IPS DF 6.9 (cell line): ENCODE results near the gene FAF1.

ENCODE experiments used
- DNase-seq: peaks from one replicate; pipeline ENCODE4 v3.0.0-alpha.2; 2013; ENCODE audit warnings: low read depth, low spot score
- H3K27ac ChIP-seq: one replicate; pipeline ENCODE4 v1.5.1; 2013; ENCODE audit warnings: low read length, control low read depth
- H3K27me3 ChIP-seq: 2 replicates; pipeline ENCODE4 v1.6.1; 2013; ENCODE audit warnings: mild to moderate bottlenecking, low read length; ENCODE audit not compliant: control insufficient read depth, insufficient read depth
- H3K36me3 ChIP-seq: 2 replicates; pipeline ENCODE4 v1.6.1; 2013; ENCODE audit warnings: low read length; ENCODE audit not compliant: control insufficient read depth, insufficient read depth
- H3K4me1 ChIP-seq: 2 replicates; pipeline ENCODE4 v1.6.1; 2013; ENCODE audit warnings: low read length; ENCODE audit not compliant: control insufficient read depth, insufficient read depth
- H3K4me3 ChIP-seq: 2 replicates; pipeline ENCODE4 v1.5.1; 2013; ENCODE audit warnings: mild to moderate bottlenecking, low read length
- H3K9me3 ChIP-seq: 2 replicates; pipeline ENCODE4 v1.6.1; 2013; ENCODE audit warnings: low read length, inconsistent platforms; ENCODE audit not compliant: control insufficient read depth, insufficient read depth
- WGBS: extraction: QIAGEN DNeasy Blood & Tissue Kit; methylation state at CpG from one replicate; pipeline ENCODE4 v1.1.7; 2013; ENCODE audit warnings: mixed read lengths, missing lambda C conversion rate; ENCODE audit not compliant: insufficient read length, insufficient coverage; 5-methylcytosine and 5-hydroxymethylcytosine counted together

FAF1 gene

GRCh38 chr1:50992532-50993318, 32.7 kb upstream of the FAF1 start:
- H3K4me3 ChIP-seq: no peak overlapping the region
- DNase-seq: no peak
- no CpG with 5 or more reads among the region's 3 CpGs for WGBS
- H3K27ac ChIP-seq: no peak overlapping the region
- H3K36me3 ChIP-seq: no peaks in the 10 kb centered on the region
- H3K4me1 ChIP-seq: no peaks in the 10 kb centered on the region
- H3K27me3 ChIP-seq: no peaks in the 10 kb centered on the region
- no peaks in the 10 kb centered on the region for H3K9me3 ChIP-seq

DNA sequence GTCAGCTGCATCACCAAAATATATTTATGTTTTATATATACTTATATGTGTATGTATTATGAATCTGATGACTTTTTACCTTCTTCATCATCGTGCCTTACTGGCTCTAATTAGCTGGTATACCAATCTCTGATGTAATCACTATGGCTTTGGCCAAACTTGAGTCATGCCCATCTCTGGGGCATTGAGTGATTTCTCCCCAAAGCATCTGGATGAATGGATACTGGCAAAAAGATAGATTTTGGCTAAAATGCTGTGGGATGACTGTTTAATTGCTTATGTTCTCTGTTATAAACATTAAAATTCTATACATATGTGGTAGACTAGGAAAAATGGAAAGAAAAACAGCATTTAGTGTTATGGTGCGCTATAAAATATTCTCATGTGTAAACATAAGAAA, 29.6 kb upstream of the FAF1 start:
- no peaks in the 10 kb centered on the region for H3K9me3 ChIP-seq
- H3K4me3 ChIP-seq: no peak overlapping the region
- H3K27ac ChIP-seq: no peak overlapping the region
- H3K36me3 ChIP-seq: no peaks in the 10 kb centered on the region
- DNase-seq: no peak
- H3K27me3 ChIP-seq: no peaks in the 10 kb centered on the region
- WGBS: no CpG with 5 or more reads among the region's 2 CpGs
- no peaks in the 10 kb centered on the region for H3K4me1 ChIP-seq

GRCh38 chr1:50986653-50987052, 26.6 kb upstream of the FAF1 start:
- Histone ChIP-seq H3K27me3 (no peaks in the 10 kb centered on the region), H3K36me3 (no peaks in the 10 kb centered on the region), H3K9me3 (no peaks in the 10 kb centered on the region), H3K27ac (no peak overlapping the region), H3K4me3 (no peak overlapping the region), H3K4me1 (no peaks in the 10 kb centered on the region)
- no CpG with 5 or more reads among the region's 4 CpGs for whole genome bisulfite sequencing
- no peak for DNase-seq

GRCh38 chr1:50985094-50985493, 25.0 kb upstream of the FAF1 start:
- H3K9me3 ChIP-seq: no peaks in the 10 kb centered on the region
- H3K27me3 ChIP-seq: no peaks in the 10 kb centered on the region
- H3K4me1 ChIP-seq: no peaks in the 10 kb centered on the region
- DNase-seq: no peak
- H3K4me3 ChIP-seq: no peak overlapping the region
- no peaks in the 10 kb centered on the region for H3K36me3 ChIP-seq
- no CpG with 5 or more reads among the region's 1 CpG for WGBS
- no peak overlapping the region for H3K27ac ChIP-seq

DNA sequence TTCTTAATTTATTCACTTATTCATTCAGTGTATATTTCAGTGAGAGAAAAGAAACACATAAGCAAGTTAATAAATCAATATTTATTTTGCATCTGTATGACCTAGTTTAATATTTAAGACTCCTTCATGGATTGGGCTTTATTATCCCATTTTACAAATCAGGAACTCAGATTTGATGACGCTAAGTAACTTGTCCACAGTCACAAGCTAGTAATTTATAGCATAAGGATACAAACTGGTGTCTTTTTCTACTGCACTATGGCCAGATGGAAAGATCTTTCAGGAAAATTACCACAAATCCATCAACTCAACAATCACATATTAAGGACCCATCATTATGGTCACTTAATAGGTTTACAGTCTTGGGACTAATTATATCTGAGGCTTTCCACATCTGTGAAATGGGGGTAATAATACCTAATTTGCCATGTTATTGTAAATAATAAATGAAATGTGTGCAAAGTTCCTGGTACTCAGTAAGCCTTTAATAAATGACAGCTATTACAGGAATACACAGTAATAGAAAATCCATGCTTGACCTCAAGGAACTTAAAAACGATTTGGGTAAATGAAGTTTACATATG, 23.2 kb upstream of the FAF1 start:
- WGBS: no CpG with 5 or more reads among the region's 2 CpGs
- no peak overlapping the region for H3K27ac ChIP-seq
- DNase-seq: no peak
- H3K27me3 ChIP-seq: peaks cover 8% of the 10 kb centered on the region
- H3K9me3 ChIP-seq: no peaks in the 10 kb centered on the region
- H3K4me3 ChIP-seq: no peak overlapping the region
- H3K36me3 ChIP-seq: no peaks in the 10 kb centered on the region
- H3K4me1 ChIP-seq: 0 out of 2 replicates have a peak, but pooled peaks cover 2% of the 10 kb centered on the region

GRCh38 chr1:50982611-50983010, 22.5 kb upstream of the FAF1 start:
- H3K4me3 ChIP-seq: no peak overlapping the region
- no peaks in the 10 kb centered on the region for H3K36me3 ChIP-seq
- no peak for DNase-seq
- no CpG with 5 or more reads among the region's 3 CpGs for WGBS
- H3K9me3 ChIP-seq: no peaks in the 10 kb centered on the region
- no peak overlapping the region for H3K27ac ChIP-seq
- 0 out of 2 replicates have a peak, but pooled peaks cover 2% of the 10 kb centered on the region for H3K4me1 ChIP-seq
- peaks cover 10% of the 10 kb centered on the region for H3K27me3 ChIP-seq

- no peak for DNase-seq
- Histone ChIP-seq H3K27me3 (peaks cover 17% of the 10 kb centered on the region), H3K4me1 (0 out of 2 replicates have a peak, but pooled peaks cover 2% of the 10 kb centered on the region), H3K27ac (no peak overlapping the region), H3K9me3 (no peaks in the 10 kb centered on the region), H3K4me3 (no peak overlapping the region), H3K36me3 (no peaks in the 10 kb centered on the region)
- no CpG with 5 or more reads among the region's 1 CpG for WGBS
Observed at GRCh38 chr1:50981741-50982140, 21.7 kb upstream of the FAF1 start.

DNA sequence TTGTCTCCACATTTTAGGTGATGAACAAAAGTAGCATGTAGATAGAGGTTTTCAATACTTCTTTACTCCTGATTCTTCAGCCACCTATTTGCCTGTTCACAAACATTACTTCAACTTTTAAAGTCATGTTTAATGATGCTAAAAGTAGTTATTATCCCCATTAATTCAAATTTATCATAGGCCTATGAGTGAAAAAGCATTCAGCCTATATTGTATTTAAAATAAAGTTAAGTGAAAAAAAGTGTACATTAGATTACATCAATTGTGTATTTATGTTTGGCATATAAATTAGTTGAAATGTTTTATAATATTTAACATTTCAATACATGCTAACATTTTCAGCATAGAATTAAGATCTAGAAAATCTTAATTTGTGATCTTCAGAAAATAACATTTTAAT, 20.4 kb upstream of the FAF1 start:
- Histone ChIP-seq H3K4me3 (no peak overlapping the region), H3K36me3 (no peaks in the 10 kb centered on the region), H3K27ac (no peak overlapping the region), H3K4me1 (0 out of 2 replicates have a peak, but pooled peaks cover 2% of the 10 kb centered on the region), H3K27me3 (peaks cover 25% of the 10 kb centered on the region), H3K9me3 (no peaks in the 10 kb centered on the region)
- no peak for DNase-seq

DNA sequence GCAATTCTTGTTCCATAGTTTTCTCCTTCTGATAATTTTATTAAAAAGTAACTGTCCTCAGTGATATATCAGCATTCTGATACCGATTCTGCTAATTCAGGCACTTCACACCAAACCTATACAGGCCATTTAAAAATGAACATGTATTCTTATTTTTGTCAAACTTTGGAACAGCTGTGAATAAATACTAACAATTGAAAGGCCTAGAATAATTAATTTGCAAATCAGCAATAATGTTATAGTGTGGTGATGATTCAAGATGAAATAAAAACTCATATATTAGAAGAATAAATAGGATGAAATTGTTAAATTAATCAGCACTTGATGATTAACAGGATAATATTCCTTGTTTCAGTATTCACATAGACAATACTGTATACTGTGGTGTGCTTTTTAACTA, 19.9 kb upstream of the FAF1 start:
- H3K4me3 ChIP-seq: no peak overlapping the region
- no peak overlapping the region for H3K27ac ChIP-seq
- H3K9me3 ChIP-seq: no peaks in the 10 kb centered on the region
- 0 out of 2 replicates have a peak, but pooled peaks cover 2% of the 10 kb centered on the region for H3K4me1 ChIP-seq
- peaks cover 27% of the 10 kb centered on the region for H3K27me3 ChIP-seq
- H3K36me3 ChIP-seq: no peaks in the 10 kb centered on the region
- no CpG with 5 or more reads among the region's 1 CpG for WGBS
- DNase-seq: no peak

GRCh38 chr1:50978852-50979781, 19.1 kb upstream of the FAF1 start:
- no CpG with 5 or more reads among the region's 10 CpGs for WGBS
- DNase-seq: no peak
- H3K4me3 ChIP-seq: no peak overlapping the region
- H3K36me3 ChIP-seq: no peaks in the 10 kb centered on the region
- H3K4me1 ChIP-seq: 0 out of 2 replicates have a peak, but pooled peaks cover 2% of the 10 kb centered on the region
- H3K9me3 ChIP-seq: no peaks in the 10 kb centered on the region
- peaks cover 33% of the 10 kb centered on the region for H3K27me3 ChIP-seq
- no peak overlapping the region for H3K27ac ChIP-seq
